NCI-H774 (cell line): ENCODE data around the gene MTMR3.
"Not testable (repeated sequence)": the region's sequence is repeated elsewhere in the genome, so short reads cannot be mapped to it uniquely, and the experiment has no call there.

ENCODE experiments used
- DNase-seq: peaks from one replicate; lab custom pipeline; 2025; lab: John Stamatoyannopoulos, UW

MTMR3 gene

DNA sequence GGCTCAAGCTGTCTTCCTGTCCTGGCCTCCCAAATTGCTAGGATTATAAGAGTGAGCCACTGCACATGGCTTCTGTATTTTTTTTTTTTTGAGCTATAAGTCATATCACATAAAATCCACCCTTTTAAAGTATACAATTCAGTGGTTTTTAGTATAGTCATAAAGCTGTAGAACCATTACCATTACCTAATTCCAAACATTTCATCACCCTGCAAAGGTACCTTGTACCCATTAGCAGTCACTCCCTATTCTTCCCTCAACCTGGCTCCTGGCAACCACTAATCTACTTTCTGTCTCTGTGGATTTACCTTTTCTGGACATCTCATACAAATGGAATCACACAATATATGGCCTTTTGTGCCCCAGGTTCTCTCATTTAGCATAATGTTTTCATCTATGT, 84.5 kb downstream of the MTMR3 start:
- no peak for DNase-seq

DNA sequence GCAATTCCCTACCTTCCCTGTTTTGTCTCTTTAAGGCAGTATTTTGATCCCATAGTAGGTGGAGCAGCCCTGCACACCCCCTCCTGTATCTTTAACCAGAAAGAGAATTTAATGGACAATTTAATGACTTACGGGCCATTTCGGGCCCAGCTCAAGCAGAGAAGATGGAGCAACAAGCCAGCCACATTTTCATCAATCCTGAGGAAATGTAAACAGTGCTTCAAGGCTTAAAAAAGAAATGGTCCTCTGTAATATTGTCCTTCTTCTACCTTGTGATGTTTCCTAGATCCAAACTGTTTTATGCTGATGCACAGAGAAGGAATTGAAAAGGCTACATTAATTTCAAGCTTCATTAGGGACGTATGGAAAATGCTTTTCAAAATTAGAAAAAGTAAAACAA, 88.6 kb downstream of the MTMR3 start:
- no peak for DNase-seq

DNA sequence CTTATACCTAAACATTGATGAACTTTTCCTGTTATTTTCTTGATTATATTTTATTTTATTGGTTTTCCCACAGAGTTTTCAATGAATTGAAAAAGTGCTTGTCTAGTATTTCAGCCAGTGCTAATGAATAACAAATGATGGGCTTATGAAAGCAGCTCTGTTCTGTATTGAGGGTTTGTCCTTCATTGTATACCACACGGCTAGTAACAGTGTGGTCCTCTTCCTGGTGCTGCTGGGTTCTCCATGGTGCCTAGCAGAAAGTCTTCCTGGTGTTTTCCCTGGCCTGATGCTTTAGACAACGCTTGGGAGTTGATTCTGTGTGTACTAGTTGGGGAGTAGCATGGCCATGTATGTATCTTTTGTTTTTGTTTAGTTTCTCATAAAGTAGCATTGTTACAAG, 89.1 kb downstream of the MTMR3 start:
- DNase-seq = no peak

DNA sequence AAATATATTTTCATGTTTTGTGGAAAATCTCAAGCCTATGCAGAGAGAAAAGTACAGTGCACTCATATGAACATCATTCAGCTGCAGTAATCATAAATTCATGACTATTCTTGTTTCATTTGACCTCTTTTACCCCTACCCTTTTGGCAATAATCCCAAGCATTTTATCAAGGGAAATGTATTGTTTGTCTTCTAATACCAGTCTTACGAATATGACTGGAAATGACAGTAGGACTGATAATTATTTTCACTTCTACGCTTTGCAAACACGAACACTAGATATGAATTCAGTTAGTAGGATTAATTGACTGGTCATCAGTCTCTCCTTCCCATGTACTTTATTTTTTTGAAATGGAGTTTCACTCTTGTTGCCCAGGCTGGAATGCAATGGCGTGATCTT, 90.3 kb downstream of the MTMR3 start:
- DNase-seq = no peak

DNA sequence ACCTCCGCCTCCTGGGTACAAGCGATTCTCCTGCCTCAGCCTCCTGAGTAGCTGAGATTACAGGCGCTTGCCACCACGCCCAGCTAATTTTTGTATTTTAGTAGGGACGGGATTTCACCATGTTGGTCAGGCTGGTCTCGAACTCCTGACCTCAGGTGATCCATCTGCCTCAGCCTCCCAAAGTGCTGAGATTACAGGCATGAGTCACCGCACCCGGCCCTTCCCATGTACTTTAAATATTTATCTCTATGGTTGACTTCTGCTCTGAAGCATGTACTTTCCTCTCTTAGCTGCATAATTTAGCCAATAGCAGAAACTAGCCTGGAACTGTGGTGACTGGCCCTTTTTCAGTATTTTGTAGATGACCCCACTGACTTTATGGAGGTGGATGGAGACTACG, 90.7 kb downstream of the MTMR3 start:
- DNase-seq = not testable (repeated sequence)

DNA sequence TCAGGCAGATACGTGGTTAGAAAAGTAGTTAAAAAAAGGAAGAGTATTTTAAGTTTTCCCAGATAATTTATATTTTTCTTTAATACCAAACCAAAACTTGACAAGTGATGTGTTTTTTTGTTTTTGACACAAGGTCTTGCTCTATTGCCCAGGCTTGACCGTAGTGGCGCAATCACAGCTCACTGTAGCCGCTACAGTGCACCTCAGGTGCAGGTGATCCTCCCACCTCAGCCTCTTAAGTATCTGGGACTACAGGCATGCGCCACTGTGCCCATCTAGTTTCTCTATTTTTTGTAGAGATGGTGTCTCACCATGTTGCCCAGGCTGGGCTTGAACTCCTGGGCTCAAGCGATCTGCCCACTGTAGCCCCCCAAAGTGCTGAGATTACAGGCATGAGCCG, 92.5 kb downstream of the MTMR3 start:
- DNase-seq = no peak

DNA sequence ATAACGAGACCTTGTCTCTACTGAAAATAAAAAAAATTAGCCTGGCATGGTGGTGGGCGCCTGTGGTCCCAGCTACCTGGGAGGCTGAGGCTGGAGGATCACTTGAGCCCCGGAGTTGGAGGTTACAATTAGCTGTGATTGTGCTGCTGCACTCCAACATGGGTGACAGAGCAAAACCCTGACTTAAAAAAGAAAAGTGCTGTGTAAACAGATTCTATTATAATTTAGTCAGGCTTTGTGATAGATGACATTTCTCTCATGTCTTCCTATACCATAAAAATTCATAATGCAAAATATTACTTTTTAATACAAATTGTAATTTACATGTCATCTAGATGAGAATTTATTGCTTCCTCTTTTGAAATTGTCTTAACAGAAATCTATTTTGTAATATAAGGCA, 94.1 kb downstream of the MTMR3 start:
- no peak for DNase-seq

DNA sequence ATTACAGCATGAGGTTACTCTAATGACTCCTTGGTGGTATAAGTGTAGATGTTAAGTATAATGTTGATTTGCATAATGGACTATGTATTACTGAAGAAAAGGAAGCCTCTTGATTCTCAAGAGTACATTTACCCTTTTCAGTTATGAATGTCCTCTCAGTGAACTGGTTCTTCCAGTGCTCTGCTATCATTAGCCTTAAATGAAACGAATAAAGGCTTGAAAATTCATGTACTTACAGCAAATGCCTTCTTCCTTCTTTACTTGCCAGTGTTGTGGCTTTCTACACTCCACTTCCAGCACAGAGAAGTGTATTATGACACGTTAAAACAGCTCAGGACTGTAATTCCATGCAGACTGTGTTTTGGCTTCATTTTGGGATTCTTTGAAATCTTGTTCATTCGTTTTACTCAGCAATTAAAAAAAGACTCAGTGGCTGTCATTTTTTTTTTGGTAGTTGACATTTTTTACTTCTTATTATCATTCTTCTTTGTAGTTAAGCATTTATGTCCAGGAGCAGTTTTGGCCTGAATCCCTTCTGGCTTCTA, 96.9 kb downstream of the MTMR3 start:
- DNase-seq = no peak

DNA sequence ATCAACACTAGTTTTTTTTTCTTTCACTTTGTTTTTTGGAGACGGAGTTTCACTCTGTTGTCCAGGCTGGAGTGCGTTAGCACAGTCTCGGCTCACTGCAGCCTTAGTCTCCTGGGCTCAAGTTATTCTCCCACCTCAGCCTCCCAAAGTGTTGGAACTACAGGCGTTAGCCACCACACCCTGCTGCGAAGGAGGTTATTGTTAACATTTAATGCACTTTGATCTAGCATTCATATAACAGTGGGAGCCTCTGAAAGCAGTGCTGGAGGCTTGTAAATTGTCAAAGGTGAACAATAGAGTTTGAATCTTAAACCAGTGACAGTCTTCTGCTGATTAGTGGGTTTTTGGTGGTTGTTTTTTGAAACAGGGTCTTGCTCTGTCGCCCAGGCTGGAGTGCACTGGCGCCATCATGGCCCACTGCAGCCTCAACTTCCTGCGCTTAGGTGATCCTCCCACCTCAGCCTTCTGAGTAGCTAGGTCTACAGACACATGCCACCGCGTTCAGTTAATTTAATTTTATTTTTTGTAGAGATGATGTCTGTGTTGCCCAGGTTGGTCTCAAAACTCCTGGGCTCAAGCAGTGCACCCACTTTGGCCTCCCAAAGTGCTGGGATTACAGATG, 100.4 kb downstream of the MTMR3 start:
- DNase-seq = no peak

DNA sequence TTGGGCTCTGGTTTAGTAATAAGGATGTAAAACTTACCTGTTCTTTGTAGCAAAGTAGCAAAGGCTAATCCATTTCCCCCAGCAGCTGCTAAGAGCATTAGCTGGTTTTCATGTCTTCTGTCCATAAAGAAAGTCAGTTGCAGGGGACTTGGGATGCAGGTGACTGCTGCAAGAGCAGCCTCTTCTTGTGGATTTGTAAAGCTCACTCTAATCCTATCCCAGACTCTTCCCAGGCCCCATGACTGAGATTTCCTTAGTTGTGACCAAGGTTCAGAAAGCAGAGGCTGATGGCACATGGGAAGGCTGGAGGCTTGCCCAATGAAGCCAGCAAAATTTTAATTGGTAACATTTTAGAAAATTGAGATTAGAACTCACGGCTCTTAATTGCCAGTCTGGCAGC, 102.9 kb downstream of the MTMR3 start:
- DNase-seq = no peak

DNA sequence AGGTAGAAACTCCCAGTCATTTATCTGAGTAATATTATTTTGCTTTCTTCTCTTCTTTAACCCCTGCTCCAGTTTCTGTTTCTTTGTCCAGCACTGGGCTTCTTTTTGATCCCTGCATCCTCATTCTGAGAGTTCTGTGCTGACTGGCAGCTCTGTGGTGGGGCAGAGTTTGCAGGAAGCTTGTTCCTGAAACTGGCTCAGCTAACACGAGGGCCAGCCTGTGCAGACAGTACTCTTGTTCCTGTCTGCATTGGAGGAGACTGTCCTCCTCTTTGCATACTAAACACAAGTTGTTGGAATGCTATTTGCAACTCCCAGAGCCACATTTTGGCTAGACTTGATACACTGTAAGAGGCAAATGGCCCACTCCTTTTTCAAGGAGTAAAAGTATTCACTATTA, 104.2 kb downstream of the MTMR3 start:
- DNase-seq = no peak

DNA sequence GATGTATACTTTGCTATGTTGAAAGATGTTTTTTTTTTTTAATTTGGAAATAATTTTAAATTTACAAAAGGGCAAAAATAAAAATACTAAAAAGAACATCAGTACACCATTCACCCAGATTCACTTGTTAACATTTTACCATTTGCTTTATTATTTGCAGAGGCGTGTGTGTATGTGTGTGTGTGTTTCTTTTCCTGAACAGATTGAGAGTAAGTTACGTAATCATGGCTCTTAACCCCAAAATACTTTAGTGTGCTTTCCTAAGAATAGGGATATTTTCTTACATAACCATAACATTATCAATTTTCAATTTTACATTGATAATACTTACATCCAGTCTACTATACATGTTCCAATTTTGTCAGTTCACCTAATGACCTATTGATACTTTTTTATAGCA, 105.7 kb downstream of the MTMR3 start:
- no peak for DNase-seq

DNA sequence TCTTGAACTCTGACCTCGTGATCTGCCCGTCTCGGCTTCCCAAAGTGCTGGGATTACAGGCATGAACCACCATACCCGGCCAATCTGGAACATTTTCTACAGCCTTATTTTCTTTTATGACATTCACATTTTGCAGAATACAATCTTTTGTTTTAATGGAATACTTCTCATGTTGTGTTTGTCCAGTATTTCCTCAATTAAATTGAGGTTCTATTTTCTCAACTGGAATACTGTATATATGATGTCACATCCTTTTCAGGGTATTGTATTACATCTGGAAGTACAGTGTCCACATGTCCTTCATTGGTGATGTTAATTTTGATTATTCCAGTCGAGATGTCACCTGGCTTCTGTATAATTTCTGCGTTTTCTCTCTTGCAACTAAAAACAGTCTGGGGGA, 106.5 kb downstream of the MTMR3 start:
- no peak for DNase-seq

DNA sequence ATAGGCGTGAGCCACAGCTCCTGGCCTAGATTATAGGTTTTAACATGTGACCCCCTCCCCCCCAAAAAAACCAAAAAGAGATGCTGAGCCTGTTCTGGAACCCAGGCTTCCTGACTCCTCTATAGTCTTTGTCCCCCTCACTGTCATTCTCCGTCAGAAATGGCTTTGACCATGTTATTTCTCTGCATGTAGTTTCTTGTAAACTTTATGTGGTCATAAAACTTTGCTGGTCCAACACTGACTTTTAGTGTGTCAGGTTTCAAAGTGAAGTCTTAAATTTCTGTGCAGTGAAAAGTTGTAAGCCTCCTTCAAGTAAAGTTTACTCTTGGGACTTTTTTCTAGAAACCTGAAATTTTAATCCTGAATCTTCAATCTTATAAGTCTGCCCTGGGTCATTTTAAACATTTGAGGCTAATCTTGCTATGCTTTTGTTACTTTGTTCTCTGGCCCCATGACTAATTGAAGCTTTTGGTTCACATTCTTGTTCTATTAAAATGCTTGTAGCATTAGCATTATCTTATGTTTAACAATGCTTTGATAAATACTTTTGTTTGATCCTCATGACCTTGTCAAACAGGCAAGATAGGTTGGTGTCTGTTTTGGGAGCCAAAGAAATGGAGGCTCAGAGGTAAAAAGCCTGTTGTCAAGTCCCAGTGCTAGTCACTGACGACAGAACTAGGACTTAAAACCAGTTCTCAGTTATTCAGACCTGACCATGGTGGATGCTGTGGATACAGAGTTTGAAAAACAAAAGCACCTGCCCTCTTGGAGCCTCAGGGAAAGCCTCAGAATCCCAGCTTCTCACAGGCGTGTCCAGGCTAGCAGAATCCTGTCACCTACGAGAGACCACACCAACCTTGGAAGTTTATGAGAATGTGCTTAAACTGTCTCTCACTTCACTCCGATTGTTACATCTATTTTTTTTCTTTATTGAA, 109.6 kb downstream of the MTMR3 start:
- DNase-seq = no peak

DNA sequence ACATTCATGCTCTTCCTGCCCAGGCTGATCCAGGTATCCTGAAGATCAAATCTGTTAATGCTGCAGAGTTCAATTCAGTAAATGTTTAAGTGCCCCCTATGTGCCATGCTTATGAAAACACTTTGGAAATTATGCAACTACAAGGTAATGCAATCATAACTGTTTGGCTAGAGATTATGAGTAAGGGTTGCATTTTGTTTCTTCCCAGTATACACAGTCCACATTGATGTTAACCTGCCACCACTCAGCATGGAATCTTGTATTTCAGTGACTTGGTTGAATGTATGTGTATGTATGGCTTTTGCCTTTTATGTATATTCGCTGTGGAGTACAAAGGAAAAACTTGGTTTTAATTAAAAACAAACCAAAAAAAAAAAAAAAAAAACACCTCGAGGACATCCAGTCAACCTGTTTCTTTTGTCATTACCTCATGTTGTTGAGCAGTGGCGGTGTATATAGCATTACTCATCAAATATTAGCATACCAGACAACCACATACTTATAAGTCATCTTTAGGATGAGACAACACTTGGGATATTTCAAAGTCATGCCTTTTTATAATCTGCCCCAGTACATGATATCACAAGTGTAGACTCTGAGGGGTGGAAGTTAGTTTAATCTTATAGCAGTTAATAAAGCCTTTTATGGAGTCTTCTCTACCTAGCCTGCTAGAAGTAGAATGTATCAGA, 111.2 kb downstream of the MTMR3 start:
- DNase-seq = no peak

DNA sequence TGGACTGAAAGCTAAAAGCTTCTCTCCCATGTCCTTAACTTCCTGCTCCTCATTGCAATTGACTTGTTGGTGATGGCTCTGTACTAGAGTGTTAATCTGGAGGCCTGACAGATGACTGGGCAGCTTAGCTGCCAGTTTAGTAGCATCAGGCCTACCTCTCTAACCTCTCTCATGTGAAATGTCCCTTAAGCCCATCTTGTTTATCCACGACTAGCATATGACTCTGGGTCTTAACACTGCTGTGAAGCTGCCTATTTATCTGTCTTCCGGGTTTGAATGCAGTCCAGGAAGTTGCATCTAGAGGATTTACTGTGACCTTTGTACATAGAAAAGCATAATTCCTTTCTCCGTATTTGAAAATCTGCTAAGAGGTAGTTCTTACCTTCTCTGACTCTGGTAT, 112.0 kb downstream of the MTMR3 start:
- no peak for DNase-seq

DNA sequence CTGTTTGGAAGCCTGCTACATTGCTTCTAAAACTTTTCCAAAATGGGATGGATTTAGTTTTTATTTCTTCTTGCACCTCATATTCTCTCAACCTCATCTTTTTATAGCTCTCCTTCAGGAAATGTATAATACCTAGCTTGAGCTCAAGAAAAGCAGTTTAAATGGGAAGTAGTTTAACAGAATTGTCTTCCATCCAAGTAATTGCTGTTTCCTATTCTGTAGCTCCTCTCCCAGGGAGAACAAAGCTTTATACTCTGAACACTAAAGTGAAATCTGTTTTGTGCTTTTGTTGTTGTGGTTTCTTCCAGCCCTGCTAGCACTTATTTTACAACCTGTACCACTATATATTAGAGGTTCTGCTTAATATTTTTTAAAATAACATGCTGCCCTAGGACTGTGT, 114.1 kb downstream of the MTMR3 start:
- no peak for DNase-seq

DNA sequence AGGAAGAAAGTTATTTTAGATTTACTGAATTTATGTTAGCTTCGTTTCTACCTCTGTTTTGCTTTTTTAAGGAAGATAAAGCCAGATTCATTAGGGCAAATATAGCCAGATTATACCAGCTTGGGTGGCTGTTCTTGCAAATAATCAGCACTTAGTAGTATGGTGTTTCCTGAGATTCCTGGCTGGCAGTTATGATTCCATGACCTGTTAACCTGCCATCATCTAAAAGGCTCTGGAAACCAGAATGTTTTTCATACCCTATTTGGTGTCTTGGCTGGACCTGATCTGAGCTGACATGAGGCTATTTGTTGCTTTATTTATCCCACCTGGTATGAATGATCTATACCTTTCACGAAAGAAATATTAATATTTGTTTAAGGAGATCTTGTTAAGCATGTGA, 114.5 kb downstream of the MTMR3 start:
- no peak for DNase-seq

DNA sequence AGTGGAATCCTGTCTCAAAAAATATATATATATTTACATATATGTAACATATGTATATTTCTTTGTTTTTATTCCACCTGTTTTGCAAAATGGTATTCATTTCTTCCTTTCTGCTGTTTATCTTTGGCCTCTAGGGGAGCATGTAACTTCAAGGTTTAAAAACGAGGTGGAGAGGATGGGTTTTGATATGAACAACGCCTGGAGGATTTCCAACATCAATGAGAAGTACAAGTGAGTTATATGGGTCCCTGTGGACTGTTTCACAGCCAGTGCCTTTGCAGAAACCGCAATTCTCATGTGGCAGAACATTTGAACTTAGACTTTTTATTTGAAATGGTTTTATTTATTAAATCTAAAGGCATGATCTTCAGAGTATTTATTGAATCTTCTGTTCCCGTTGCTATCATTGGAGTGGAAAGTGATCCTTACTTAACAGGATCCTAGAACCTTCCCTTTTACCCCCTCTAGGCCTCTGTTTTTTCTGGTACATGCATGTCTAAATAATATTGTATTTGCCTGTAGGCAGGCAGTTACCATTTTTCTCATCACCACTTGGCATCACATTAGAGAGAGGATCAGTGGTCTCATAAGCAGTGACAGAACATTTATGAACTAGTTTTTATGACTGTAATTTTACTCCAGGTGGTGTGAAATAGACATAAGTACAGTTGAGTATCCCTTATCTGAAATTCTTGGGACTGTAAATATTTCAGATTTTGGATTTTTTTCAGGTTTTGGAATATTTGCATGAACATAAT, 115.8 kb downstream of the MTMR3 start:
- no peak for DNase-seq

DNA sequence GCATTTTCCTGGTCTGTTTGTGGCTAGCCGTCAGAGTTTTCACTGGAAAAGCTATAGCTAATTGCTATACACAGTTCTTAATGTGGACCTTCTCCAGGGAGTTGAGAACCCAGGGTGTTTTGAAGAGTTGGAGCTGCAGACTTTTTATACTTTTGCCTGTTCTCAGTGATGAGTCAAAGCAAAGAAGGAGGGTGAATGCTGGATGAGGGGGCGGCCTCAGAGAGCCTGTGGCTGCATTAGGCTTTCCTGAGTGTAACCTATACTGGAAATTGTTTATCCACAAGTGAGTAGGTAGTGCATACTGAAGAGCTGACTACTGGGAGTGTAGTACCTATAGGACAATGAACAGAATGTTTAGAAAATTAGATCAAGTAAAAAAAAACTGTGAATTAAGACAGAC, 117.6 kb downstream of the MTMR3 start:
- DNase-seq = no peak

DNA sequence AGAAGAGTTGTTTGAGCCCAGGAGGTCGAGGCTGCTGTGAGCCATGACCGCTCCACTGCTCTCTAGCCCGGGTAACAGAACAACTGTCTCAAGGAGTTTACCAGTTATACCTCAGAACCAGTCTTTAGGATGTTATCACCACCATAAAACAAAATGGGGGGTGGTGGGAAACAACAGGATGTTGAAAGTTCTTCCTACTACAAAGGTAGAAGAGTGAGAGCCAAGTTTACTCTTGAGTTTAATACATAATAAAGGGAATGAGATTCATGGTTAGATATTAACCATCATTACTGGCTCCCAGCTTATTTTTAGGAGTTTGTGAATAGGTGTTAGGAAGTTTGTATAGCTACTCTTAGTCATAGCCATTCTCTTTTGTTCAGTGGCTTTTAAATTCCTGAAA, 118.5 kb downstream of the MTMR3 start:
- DNase-seq = no peak

DNA sequence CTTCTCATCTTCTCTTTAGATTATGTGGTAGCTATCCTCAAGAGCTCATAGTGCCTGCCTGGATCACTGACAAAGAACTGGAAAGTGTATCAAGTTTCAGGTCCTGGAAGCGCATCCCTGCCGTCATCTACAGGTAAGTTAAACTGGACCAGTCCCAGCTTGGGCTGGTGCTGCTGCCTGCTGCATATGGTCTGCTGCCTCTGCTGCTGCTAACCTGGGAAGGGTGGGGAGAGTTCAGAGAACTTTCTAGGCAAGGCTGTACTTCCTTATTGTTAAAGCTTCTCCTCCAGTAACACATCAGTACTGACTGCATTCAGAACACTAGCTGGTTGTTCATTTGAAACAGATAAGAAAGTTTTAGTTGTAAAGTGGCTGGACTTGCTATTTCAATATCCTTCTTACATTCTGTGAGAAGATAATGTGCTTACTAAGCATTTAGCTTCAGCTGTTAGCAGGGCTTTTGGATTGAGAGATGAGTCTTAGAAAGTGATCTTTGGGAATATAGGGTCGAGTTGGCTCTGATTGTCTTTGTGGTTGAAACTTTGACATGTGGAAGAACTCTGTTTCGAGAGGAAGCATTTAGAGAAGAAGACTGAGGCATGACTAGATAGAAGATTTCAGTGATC, 120.0 kb downstream of the MTMR3 start:
- no peak for DNase-seq
